ENCODE results near the gene TMEM220. TPM values are rescaled to one million over a fixed set of nuclear protein-coding genes. Genes with fewer than 3 reads are reported as not detected.
"Not testable (repeated sequence)": the region's sequence is repeated elsewhere in the genome, so short reads cannot be mapped to it uniquely, and the experiment has no call there.

TMEM220 gene
- total and polyA plus RNA-seq, 9 donors: 5.4 to 14.1 (median 9.8) TPM

GRCh38 chr17:10697092-10698081 is 32.4 kb downstream of the TMEM220 start, which contains the start of the genes ADPRM and SCO1:
Gene ADPRM, plus strand, starts transcription at chr17:10697594. Its CDS starts 7,333 bp downstream, at chr17:10704927.
Gene SCO1, minus strand, starts transcription at chr17:10697533. Its CDS starts 26 bp downstream, at chr17:10697507.
- Histone ChIP-seq H3K36me3 (no peaks in the 10 kb centered on the region), H3K4me1 (ENCODE audit: insufficient read depth) (peaks cover 8% of the 10 kb centered on the region), H3K4me3 (peak within 1 kb of the TSS; percentile 84), H3K9me3 (no peaks in the 10 kb centered on the region), H3K27me3 (no peaks in the 10 kb centered on the region), H3K27ac (peak within 1 kb of the TSS; percentile 71 to 87)
- TF ChIP-seq CTCF (IDR thresholded peaks at IDR 0.05) (peak; percentile 17 to 53 (median 30)), POLR2A (IDR thresholded peaks at IDR 0.05) (peak; percentile 87), EP300 (IDR thresholded peaks at IDR 0.05) (no peak)
- intact Hi-C loops (cut with DNase I): no loop called here
- whole genome bisulfite sequencing, 3 donors: 0 to 1% (median 1%) methylated on average over 76 to 84 of the region's 84 CpGs
- DNase-seq: peak; percentile 90 to 94 (median 92)

DNA sequence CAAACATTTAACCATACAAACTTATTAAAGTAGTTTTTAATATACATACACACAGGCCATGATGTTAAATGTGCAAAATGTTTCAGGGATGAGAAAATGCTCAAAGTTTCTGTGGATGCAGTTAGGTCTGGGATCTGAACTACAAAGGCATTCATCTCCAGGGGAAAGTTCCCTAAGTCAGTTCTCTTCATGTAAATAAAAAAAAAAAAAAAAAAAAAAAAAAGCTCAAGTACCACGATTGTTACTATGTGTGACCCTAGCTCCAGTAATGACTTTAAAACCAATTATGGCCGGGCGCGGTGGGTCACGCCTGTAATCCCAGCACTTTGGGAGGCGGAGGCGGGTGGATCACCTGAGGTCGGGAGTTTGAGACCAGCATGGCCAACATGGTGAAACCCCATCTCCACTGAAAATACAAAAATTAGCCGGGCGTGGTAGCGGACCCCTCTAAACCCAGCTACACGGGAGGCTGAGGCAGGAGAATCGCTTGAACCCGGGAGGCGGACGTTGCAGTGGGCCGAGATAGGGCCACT is 33.9 kb downstream of the TMEM220 start:
- H3K9me3 ChIP-seq; H3K4me1 ChIP-seq (ENCODE audit: insufficient read depth); H3K27ac ChIP-seq; intact Hi-C loops (cut with DNase I); H3K36me3 ChIP-seq; H3K27me3 ChIP-seq: not testable (repeated sequence)
- peak overlapping the region; percentile 84 for H3K4me3 ChIP-seq
- WGBS, 3 donors: 86 to 89% (median 88%) methylated on average over 17 of the region's 17 CpGs
- peak in 1 of 5 donors; percentile 20 for DNase-seq

DNA sequence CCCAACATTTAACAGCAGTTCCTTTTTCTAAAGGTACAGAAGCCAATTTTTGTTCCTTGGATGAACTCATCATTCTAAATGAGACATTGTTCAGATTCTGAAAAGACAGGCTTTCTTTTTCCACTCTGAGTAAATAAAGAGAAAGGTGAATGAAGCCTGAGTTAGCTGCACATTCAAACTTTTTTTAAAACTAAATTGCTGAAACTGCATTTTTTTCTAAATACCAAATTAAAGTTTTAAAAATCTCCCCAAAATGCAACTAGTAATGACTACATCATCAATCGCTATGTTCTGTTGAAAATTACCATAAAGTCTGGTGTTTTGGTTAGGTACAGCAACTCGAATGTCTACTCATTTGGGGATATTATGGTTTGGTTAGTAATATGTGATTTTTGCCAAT is 42.3 kb downstream of the TMEM220 start:
- intact Hi-C loops (cut with DNase I): no loop called here

GRCh38 chr17:10683853-10684252 is 46.0 kb downstream of the TMEM220 start:
- Histone ChIP-seq H3K27me3 (no peaks in the 10 kb centered on the region), H3K4me1 (ENCODE audit: insufficient read depth) (no peaks in the 10 kb centered on the region), H3K4me3 (no peak overlapping the region), H3K36me3 (no peaks in the 10 kb centered on the region), H3K27ac (no peak overlapping the region), H3K9me3 (no peaks in the 10 kb centered on the region)
- 36 to 59% (median 47%) methylated on average over 2 of the region's 2 CpGs for WGBS, 3 donors
- DNase-seq: no peak
- no peak for TF ChIP-seq CTCF (IDR thresholded peaks at IDR 0.05)
- TF ChIP-seq EP300 (IDR thresholded peaks at IDR 0.05): no peak
- no peak for TF ChIP-seq POLR2A (IDR thresholded peaks at IDR 0.05)
- intact Hi-C loops (cut with DNase I): no loop called here

More for the DNA sequence above, 42.3 kb downstream of the TMEM220 start:
- Histone ChIP-seq H3K9me3 (no peaks in the 10 kb centered on the region), H3K4me3 (no peak overlapping the region), H3K27me3 (no peaks in the 10 kb centered on the region), H3K4me1 (ENCODE audit: insufficient read depth) (no peaks in the 10 kb centered on the region), H3K36me3 (no peaks in the 10 kb centered on the region), H3K27ac (no peak overlapping the region)
- no peak for DNase-seq
- no peak for TF ChIP-seq CTCF (IDR thresholded peaks at IDR 0.05)
- no peak for TF ChIP-seq EP300 (IDR thresholded peaks at IDR 0.05)
- no peak for TF ChIP-seq POLR2A (IDR thresholded peaks at IDR 0.05)
- WGBS, 3 donors: 73 to 89% (median 79%) methylated on average over 2 of the region's 2 CpGs
